ENCODE data around the gene CHPF.

DNA sequence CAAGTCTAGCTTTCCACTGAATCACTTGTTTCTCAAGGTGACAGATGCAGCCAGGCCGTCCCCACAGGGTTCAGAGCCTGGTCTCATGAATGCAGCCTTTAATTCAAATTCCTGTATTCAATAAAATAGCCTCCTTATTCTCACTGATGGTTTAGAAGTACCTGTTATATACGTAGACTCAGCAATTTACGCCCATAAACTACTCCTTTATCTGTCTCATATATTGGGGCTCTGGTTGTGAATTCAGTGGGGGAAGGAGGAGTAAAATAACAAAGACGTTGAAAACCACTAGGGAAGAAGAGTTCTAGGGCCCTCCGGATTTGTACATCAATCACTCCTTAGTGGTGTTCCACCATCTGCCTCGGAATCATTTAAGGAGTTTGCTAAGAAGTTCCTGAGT, 26.0 kb upstream of the CHPF start:
- TF ChIP-seq TAF1 (IDR thresholded peaks at IDR 0.05; ENCODE audit: borderline replicate concordance, insufficient read depth, low read length): no peak
- no peak for TF ChIP-seq POLR2AphosphoS5 (IDR thresholded peaks at IDR 0.05; ENCODE audit: low read depth, low read length)

Measured in PFSK-1 (cell line).